GM23338 (cell line): ENCODE results near the gene APOC1. TPM values are rescaled to one million over a fixed set of nuclear protein-coding genes. Genes with fewer than 3 reads are reported as not detected.

Experiments
- CREB1 ChIP-seq: fragments of 250-450 bp; sonication (Bioruptor Pico); IDR thresholded peaks from 2 replicates; pipeline ENCODE4 v1.5.0; 2020; ENCODE audit warnings: low read depth, mild to moderate bottlenecking, moderate library complexity
- CTCF ChIP-seq, 2 experiments: fragments of 200-600 bp in 1 of 2; sonication (generic) in 1 of 2; conservative IDR thresholded peaks; 2 replicates each; pipeline versions ENCODE4 v1.5.1 to v1.6.1; 2016 to 2017; ENCODE audit warnings: antibody characterized with exemption in 2 of 2, low read depth in 2 of 2, mild to moderate bottlenecking in 2 of 2, moderate library complexity in 1 of 2
- EZH2 ChIP-seq: fragments of 200-600 bp; sonication (generic); IDR thresholded peaks from one replicate; pipeline ENCODE4 v1.8.0; 2017; ENCODE audit warnings: antibody characterized with exemption, mild to moderate bottlenecking, low read depth; ENCODE audit not compliant: unreplicated experiment
- EZH2phosphoT487 ChIP-seq: fragments of 200-600 bp; sonication (generic); IDR thresholded peaks from one replicate; pipeline ENCODE4 v1.8.1; 2018; ENCODE audit warnings: antibody characterized with exemption; ENCODE audit not compliant: unreplicated experiment
- JUNB ChIP-seq: IDR thresholded peaks from one replicate; pipeline ENCODE4 v1.6.1; 2016; ENCODE audit warnings: antibody characterized with exemption; ENCODE audit not compliant: unreplicated experiment
- NANOG ChIP-seq: IDR thresholded peaks from 2 replicates; pipeline ENCODE4 v1.6.1; 2016; ENCODE audit warnings: antibody characterized with exemption, borderline replicate concordance
- STAT1 ChIP-seq: IDR thresholded peaks from one replicate; pipeline ENCODE4 v1.6.1; 2016; ENCODE audit warnings: antibody characterized with exemption; ENCODE audit not compliant: unreplicated experiment
- ZNF114 ChIP-seq: fragments of 250-450 bp; sonication (Bioruptor Pico); IDR thresholded peaks from 2 replicates; pipeline ENCODE4 v1.5.0; 2020; ENCODE audit warnings: mild to moderate bottlenecking, moderate library complexity
- ZNF331 ChIP-seq: fragments of 250-450 bp; sonication (Bioruptor Pico); IDR thresholded peaks from 2 replicates; pipeline ENCODE4 v1.5.0; 2020; ENCODE audit warnings: low read depth, mild to moderate bottlenecking, moderate library complexity
- polyA plus RNA-seq: library from polyadenylated mRNA; unstranded; fragments of >200 nt; fragmentation: Nextera tagmentation; extraction: Ambion mirVana; gene quantifications from 2 replicates; pipeline ENCODE4 v1.2.1, GENCODE V29; 2016
- total RNA-seq: library from RNA; depleted of rRNA; stranded (reverse); fragments of >200 nt; shearing (Covaris generic); gene quantifications from 2 replicates; pipeline ENCODE4 v1.2.3, GENCODE V29; 2014
- TF ChIP-seq, protein P1 (sequence below): fragments of 250-450 bp; sonication (Bioruptor Pico); IDR thresholded peaks from 2 replicates; pipeline ENCODE4 v1.5.0; 2020; ENCODE audit warnings: mild to moderate bottlenecking, moderate library complexity
- TF ChIP-seq, protein P2 (sequence below): IDR thresholded peaks from 2 replicates; pipeline ENCODE4 v1.6.1; 2016; ENCODE audit warnings: antibody characterized with exemption

Gene APOC1
- total and polyA plus RNA-seq, 2 experiments from 2014 or later = 26.8 to 221 TPM

GRCh38 chr19:44875666-44876451, 38.5 kb upstream of the APOC1 start (continued):
- TF ChIP-seq, protein P1, sequence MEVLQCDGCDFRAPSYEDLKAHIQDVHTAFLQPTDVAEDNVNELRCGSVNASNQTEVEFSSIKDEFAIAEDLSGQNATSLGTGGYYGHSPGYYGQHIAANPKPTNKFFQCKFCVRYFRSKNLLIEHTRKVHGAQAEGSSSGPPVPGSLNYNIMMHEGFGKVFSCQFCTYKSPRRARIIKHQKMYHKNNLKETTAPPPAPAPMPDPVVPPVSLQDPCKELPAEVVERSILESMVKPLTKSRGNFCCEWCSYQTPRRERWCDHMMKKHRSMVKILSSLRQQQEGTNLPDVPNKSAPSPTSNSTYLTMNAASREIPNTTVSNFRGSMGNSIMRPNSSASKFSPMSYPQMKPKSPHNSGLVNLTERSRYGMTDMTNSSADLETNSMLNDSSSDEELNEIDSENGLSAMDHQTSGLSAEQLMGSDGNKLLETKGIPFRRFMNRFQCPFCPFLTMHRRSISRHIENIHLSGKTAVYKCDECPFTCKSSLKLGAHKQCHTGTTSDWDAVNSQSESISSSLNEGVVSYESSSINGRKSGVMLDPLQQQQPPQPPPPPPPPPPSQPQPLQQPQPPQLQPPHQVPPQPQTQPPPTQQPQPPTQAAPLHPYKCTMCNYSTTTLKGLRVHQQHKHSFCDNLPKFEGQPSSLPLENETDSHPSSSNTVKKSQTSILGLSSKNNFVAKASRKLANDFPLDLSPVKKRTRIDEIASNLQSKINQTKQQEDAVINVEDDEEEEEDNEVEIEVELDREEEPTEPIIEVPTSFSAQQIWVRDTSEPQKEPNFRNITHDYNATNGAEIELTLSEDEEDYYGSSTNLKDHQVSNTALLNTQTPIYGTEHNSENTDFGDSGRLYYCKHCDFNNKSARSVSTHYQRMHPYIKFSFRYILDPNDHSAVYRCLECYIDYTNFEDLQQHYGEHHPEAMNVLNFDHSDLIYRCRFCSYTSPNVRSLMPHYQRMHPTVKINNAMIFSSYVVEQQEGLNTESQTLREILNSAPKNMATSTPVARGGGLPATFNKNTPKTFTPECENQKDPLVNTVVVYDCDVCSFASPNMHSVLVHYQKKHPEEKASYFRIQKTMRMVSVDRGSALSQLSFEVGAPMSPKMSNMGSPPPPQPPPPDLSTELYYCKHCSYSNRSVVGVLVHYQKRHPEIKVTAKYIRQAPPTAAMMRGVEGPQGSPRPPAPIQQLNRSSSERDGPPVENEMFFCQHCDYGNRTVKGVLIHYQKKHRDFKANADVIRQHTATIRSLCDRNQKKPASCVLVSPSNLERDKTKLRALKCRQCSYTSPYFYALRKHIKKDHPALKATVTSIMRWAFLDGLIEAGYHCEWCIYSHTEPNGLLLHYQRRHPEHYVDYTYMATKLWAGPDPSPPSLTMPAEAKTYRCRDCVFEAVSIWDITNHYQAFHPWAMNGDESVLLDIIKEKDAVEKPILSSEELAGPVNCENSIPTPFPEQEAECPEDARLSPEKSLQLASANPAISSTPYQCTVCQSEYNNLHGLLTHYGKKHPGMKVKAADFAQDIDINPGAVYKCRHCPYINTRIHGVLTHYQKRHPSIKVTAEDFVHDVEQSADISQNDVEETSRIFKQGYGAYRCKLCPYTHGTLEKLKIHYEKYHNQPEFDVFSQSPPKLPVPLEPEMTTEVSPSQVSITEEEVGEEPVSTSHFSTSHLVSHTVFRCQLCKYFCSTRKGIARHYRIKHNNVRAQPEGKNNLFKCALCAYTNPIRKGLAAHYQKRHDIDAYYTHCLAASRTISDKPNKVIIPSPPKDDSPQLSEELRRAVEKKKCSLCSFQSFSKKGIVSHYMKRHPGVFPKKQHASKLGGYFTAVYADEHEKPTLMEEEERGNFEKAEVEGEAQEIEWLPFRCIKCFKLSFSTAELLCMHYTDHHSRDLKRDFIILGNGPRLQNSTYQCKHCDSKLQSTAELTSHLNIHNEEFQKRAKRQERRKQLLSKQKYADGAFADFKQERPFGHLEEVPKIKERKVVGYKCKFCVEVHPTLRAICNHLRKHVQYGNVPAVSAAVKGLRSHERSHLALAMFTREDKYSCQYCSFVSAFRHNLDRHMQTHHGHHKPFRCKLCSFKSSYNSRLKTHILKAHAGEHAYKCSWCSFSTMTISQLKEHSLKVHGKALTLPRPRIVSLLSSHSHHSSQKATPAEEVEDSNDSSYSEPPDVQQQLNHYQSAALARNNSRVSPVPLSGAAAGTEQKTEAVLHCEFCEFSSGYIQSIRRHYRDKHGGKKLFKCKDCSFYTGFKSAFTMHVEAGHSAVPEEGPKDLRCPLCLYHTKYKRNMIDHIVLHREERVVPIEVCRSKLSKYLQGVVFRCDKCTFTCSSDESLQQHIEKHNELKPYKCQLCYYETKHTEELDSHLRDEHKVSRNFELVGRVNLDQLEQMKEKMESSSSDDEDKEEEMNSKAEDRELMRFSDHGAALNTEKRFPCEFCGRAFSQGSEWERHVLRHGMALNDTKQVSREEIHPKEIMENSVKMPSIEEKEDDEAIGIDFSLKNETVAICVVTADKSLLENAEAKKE (CRISPR knock-in tag) = no peak
- no peak for TF ChIP-seq ZNF331 (CRISPR knock-in tag)
- TF ChIP-seq CTCF (conservative IDR thresholded peaks at IDR 0.05; ENCODE audit: low read depth in 2 of 2) = no peak
- no peak for TF ChIP-seq NANOG
- no peak for TF ChIP-seq ZNF114 (CRISPR knock-in tag)
- no peak for TF ChIP-seq EZH2
- no peak for TF ChIP-seq STAT1
- TF ChIP-seq, protein P2, sequence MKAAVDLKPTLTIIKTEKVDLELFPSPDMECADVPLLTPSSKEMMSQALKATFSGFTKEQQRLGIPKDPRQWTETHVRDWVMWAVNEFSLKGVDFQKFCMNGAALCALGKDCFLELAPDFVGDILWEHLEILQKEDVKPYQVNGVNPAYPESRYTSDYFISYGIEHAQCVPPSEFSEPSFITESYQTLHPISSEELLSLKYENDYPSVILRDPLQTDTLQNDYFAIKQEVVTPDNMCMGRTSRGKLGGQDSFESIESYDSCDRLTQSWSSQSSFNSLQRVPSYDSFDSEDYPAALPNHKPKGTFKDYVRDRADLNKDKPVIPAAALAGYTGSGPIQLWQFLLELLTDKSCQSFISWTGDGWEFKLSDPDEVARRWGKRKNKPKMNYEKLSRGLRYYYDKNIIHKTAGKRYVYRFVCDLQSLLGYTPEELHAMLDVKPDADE = no peak
- TF ChIP-seq CREB1 (CRISPR knock-in tag) = no peak
- no peak for TF ChIP-seq JUNB
- TF ChIP-seq EZH2phosphoT487 = no peak
